WTC11 (cell line): Measurements from ENCODE around the gene UBA3. TPM values are rescaled to one million over a fixed set of nuclear protein-coding genes. Genes with fewer than 3 reads are reported as not detected.
A peak's percentile ranks its signal among the peaks of the same experiment; 100 is the strongest.

Experiments
- ATAC-seq: fragments of 200-7000 bp; cut with Tn5 transposase; 2 replicates; pipeline ENCODE4 v1.10.0; 2021; ENCODE audit warnings: mild to moderate bottlenecking, moderate library complexity
- CTCF ChIA-PET: fragments of 300-600 bp; sonication (Branson Sonifier 250); formaldehyde crosslinking; loops from one replicate; lab custom pipeline; 2021; ENCODE audit warnings: antibody characterized with exemption; lab: Charles Lee
- POLR2A ChIA-PET: fragments of 350-600 bp; sonication (Branson Sonifier 250); formaldehyde crosslinking; loops from one replicate; lab custom pipeline; 2021; ENCODE audit warnings: antibody characterized with exemption; lab: Charles Lee
- DNase-seq: peaks from one replicate; pipeline ENCODE4 v3.0.0; 2021; ENCODE audit warnings: low spot score
- H3K27ac Mint-ChIP-seq: 2 replicates; pipeline ENCODE4 v1.8.0; 2021; ENCODE audit warnings: mixed read lengths
- H3K27me3 Mint-ChIP-seq: 2 replicates; pipeline ENCODE4 v1.8.0; 2021; ENCODE audit warnings: low read depth, mild to moderate bottlenecking, moderate library complexity, mixed read lengths
- H3K36me3 Mint-ChIP-seq: 2 replicates; pipeline ENCODE4 v1.8.0; 2021; ENCODE audit warnings: mixed read lengths
- H3K4me1 Mint-ChIP-seq: 2 replicates; pipeline ENCODE4 v1.8.0; 2022; ENCODE audit warnings: mixed read lengths
- H3K4me3 Mint-ChIP-seq: 2 replicates; pipeline ENCODE4 v1.8.0; 2021; ENCODE audit warnings: mild to moderate bottlenecking, moderate library complexity, mixed read lengths
- H3K9me3 Mint-ChIP-seq: 2 replicates; pipeline ENCODE4 v1.8.0; 2021; ENCODE audit warnings: mixed read lengths
- ARID4B ChIP-seq: sonication (generic); formaldehyde crosslinking; IDR thresholded peaks from 2 replicates; pipeline ENCODE4 v1.8.0; 2023; ENCODE audit warnings: missing genetic modification reagents, mild to moderate bottlenecking, borderline replicate concordance
- ATF2 ChIP-seq: sonication (generic); formaldehyde crosslinking; IDR thresholded peaks from 2 replicates; pipeline ENCODE4 v1.8.1; 2022; ENCODE audit warnings: low read depth, missing genetic modification reagents, borderline replicate concordance
- CBFB ChIP-seq: sonication (generic); formaldehyde crosslinking; IDR thresholded peaks from 2 replicates; pipeline ENCODE4 v1.8.1; 2022; ENCODE audit warnings: mild to moderate bottlenecking, low read depth, missing genetic modification reagents
- CREM ChIP-seq: sonication (generic); formaldehyde crosslinking; IDR thresholded peaks from 2 replicates; pipeline ENCODE4 v1.8.1; 2022; ENCODE audit warnings: mild to moderate bottlenecking, missing genetic modification reagents, moderate library complexity
- CTCF ChIP-seq: fragments of 200-600 bp; IDR thresholded peaks from 2 replicates; pipeline ENCODE4 v1.8.0; 2022; ENCODE audit warnings: antibody characterized with exemption
- E2F4 ChIP-seq: sonication (generic); formaldehyde crosslinking; IDR thresholded peaks from 2 replicates; pipeline ENCODE4 v1.8.1; 2022; ENCODE audit warnings: low read depth, mild to moderate bottlenecking, moderate library complexity, missing genetic modification reagents, borderline replicate concordance
- EMX1 ChIP-seq: fragments of 250-450 bp; sonication (Bioruptor Pico); IDR thresholded peaks from 2 replicates; pipeline ENCODE4 v1.8.0; 2021; ENCODE audit warnings: mild to moderate bottlenecking
- FOXP1 ChIP-seq: sonication (generic); formaldehyde crosslinking; IDR thresholded peaks from 2 replicates; pipeline ENCODE4 v1.8.0; 2022; ENCODE audit warnings: missing genetic modification reagents, mild to moderate bottlenecking, moderate library complexity, borderline replicate concordance
- MYBL2 ChIP-seq: sonication (generic); formaldehyde crosslinking; IDR thresholded peaks from 2 replicates; pipeline ENCODE4 v1.8.1; 2023; ENCODE audit warnings: mild to moderate bottlenecking, moderate library complexity, missing genetic modification reagents
- NFYB ChIP-seq: sonication (generic); formaldehyde crosslinking; conservative IDR thresholded peaks from 2 replicates; pipeline ENCODE4 v1.8.0; 2022; ENCODE audit warnings: low read depth, missing genetic modification reagents
- NR3C1 ChIP-seq: sonication (generic); formaldehyde crosslinking; conservative IDR thresholded peaks from 2 replicates; pipeline ENCODE4 v1.8.1; 2023; ENCODE audit warnings: low read depth, mild to moderate bottlenecking, missing genetic modification reagents
- PRRX2 ChIP-seq: fragments of 250-450 bp; sonication (Bioruptor Pico); IDR thresholded peaks from 2 replicates; pipeline ENCODE4 v1.8.0; 2021; ENCODE audit warnings: mild to moderate bottlenecking
- RELA ChIP-seq: sonication (generic); formaldehyde crosslinking; IDR thresholded peaks from 2 replicates; pipeline ENCODE4 v1.8.1; 2022; ENCODE audit warnings: missing genetic modification reagents, mild to moderate bottlenecking, borderline replicate concordance
- RORB ChIP-seq: fragments of 250-450 bp; sonication (Bioruptor Pico); IDR thresholded peaks from 2 replicates; pipeline ENCODE4 v1.9.0; 2021; ENCODE audit warnings: mild to moderate bottlenecking
- TEAD1 ChIP-seq: sonication (generic); formaldehyde crosslinking; IDR thresholded peaks from 2 replicates; pipeline ENCODE4 v1.8.0; 2022; ENCODE audit warnings: mild to moderate bottlenecking, missing genetic modification reagents
- TP53 ChIP-seq: sonication (generic); formaldehyde crosslinking; IDR thresholded peaks from 2 replicates; pipeline ENCODE4 v1.8.1; 2023; ENCODE audit warnings: mild to moderate bottlenecking, missing genetic modification reagents
- ZNF232 ChIP-seq: sonication (generic); formaldehyde crosslinking; IDR thresholded peaks from 2 replicates; pipeline ENCODE4 v1.8.0; 2022; ENCODE audit warnings: mild to moderate bottlenecking, missing genetic modification reagents
- ZNF396 ChIP-seq: fragments of 250-450 bp; sonication (Bioruptor Pico); IDR thresholded peaks from 2 replicates; pipeline ENCODE4 v1.8.0; 2021; ENCODE audit warnings: mild to moderate bottlenecking, moderate library complexity, borderline replicate concordance
- ZNF671 ChIP-seq: fragments of 250-450 bp; sonication (Bioruptor Pico); IDR thresholded peaks from 2 replicates; pipeline ENCODE4 v1.8.0; 2021; ENCODE audit warnings: mild to moderate bottlenecking
- total RNA-seq: library from RNA; stranded (reverse); gene quantifications from 3 replicates; pipeline ENCODE4 v1.2.3, GENCODE V29; 2021
- TF ChIP-seq, protein P1 (sequence below): fragments of 250-450 bp; sonication (Bioruptor Pico); IDR thresholded peaks from 2 replicates; pipeline ENCODE4 v1.9.0; 2021; ENCODE audit warnings: mild to moderate bottlenecking

The UBA3 gene
- total RNA-seq, 1 experiment from 2014 or later: 75.0 TPM

DNA sequence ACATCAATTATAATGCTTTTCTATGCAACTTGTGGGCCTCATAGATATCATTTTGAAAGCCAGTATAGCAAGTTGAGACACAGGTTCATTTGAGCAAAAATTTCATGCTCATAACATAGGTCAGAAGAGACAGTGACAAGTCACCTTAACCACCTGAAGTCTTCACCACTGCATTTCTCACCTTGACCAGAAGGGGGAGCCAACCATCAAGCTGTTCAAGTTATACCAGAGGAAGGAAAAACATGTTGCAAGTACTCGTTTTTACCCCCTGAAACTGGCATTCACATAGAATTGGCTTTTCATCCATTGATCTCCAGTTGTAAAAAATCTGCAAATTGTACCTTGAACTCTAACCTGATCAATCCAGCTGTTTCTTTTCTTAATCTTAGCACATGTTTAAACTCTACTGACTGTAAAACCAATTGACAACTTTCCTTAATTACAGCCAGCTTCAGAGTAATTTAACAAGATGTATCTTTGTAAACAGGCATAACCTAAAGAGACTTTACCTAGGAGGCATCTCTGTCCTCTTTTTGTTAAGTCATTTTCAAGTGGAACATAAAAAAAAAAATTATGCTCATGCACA lies 40.8 kb upstream of the UBA3 start:
- ATAC-seq: peak; percentile 74
- DNase-seq: peak; percentile 90
- TF ChIP-seq MYBL2 (no peak), CTCF (peak; percentile 94)
- TF ChIP-seq, all 79 proteins: peak for 1
- POLR2A ChIA-PET: interaction anchor here (0.5 kb wide), 1 partner anchor 566 kb away, joined by 4 read pairs; no protein-coding TSS in a partner anchor
- H3K27me3 Mint-ChIP-seq: no peaks in the 10 kb centered on the region
- CTCF ChIA-PET: interaction anchor here (0.5 to 2.2 kb wide), 27 partner anchors 9 to 304 kb away, joined by 3 to 17 read pairs (median 3); no protein-coding TSS in a partner anchor
- H3K4me3 Mint-ChIP-seq: no peak overlapping the region
- H3K4me1 Mint-ChIP-seq: peaks cover 8% of the 10 kb centered on the region; the same call in 1 of the 2 replicates
- no peak overlapping the region for H3K27ac Mint-ChIP-seq
- H3K36me3 Mint-ChIP-seq: no peaks in the 10 kb centered on the region
- no peaks in the 10 kb centered on the region for H3K9me3 Mint-ChIP-seq

DNA sequence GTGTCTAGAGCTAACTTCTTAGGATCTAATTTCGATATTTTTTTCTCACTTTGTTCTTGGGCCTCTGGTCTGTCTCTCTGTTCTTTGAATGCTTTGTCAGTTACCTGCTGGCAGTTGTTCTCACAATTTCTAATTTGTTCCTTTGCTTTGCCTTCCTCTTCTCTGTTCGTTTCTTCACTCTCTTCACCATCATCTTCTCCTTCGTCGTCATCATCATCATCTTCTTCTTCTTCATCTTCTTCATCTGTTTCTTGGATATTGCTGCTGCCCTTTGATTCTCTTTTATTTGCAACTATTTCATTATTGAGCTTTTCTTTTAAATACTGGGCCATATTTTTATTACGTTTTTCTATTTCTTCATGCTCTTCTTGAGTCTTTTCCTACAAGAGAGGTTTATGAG lies 39.5 kb upstream of the UBA3 start:
- DNase-seq: no peak
- H3K27me3 Mint-ChIP-seq: no peaks in the 10 kb centered on the region
- no peaks in the 10 kb centered on the region for H3K36me3 Mint-ChIP-seq
- ChIA-PET POLR2A (no interaction called here), CTCF (interaction anchor here (1.9 to 3.1 kb wide), 3 partner anchors 14 to 186 kb away, joined by 5 to 12 read pairs (median 9); no protein-coding TSS in a partner anchor)
- ATAC-seq: no peak
- no peak overlapping the region for H3K4me3 Mint-ChIP-seq
- H3K4me1 Mint-ChIP-seq: peaks cover 8% of the 10 kb centered on the region; the same call in 1 of the 2 replicates
- no peaks in the 10 kb centered on the region for H3K9me3 Mint-ChIP-seq
- H3K27ac Mint-ChIP-seq: no peak overlapping the region
- TF ChIP-seq EMX1 (CRISPR knock-in tag) (no peak), RELA (CRISPR knock-in tag) (no peak), ZNF232 (CRISPR knock-in tag) (no peak)

- no peak for TF ChIP-seq ATF2 (CRISPR knock-in tag)
- TF ChIP-seq CREM (CRISPR knock-in tag): no peak
- TF ChIP-seq CBFB (CRISPR knock-in tag): no peak
- no peak for TF ChIP-seq NR3C1 (CRISPR knock-in tag)
- no peak for TF ChIP-seq RELA (CRISPR knock-in tag)
- TF ChIP-seq TP53 (CRISPR knock-in tag): no peak
- no peak for TF ChIP-seq PRRX2 (CRISPR knock-in tag)
- TF ChIP-seq TEAD1 (CRISPR knock-in tag): no peak
- TF ChIP-seq E2F4 (CRISPR knock-in tag): no peak
- no peak for TF ChIP-seq RORB (CRISPR knock-in tag)
- TF ChIP-seq ZNF671 (CRISPR knock-in tag): no peak
- no peak for TF ChIP-seq FOXP1 (CRISPR knock-in tag)
- TF ChIP-seq, protein P1, sequence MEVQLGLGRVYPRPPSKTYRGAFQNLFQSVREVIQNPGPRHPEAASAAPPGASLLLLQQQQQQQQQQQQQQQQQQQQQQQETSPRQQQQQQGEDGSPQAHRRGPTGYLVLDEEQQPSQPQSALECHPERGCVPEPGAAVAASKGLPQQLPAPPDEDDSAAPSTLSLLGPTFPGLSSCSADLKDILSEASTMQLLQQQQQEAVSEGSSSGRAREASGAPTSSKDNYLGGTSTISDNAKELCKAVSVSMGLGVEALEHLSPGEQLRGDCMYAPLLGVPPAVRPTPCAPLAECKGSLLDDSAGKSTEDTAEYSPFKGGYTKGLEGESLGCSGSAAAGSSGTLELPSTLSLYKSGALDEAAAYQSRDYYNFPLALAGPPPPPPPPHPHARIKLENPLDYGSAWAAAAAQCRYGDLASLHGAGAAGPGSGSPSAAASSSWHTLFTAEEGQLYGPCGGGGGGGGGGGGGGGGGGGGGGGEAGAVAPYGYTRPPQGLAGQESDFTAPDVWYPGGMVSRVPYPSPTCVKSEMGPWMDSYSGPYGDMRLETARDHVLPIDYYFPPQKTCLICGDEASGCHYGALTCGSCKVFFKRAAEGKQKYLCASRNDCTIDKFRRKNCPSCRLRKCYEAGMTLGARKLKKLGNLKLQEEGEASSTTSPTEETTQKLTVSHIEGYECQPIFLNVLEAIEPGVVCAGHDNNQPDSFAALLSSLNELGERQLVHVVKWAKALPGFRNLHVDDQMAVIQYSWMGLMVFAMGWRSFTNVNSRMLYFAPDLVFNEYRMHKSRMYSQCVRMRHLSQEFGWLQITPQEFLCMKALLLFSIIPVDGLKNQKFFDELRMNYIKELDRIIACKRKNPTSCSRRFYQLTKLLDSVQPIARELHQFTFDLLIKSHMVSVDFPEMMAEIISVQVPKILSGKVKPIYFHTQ: no peak
- no peak for TF ChIP-seq NFYB
- TF ChIP-seq ARID4B (CRISPR knock-in tag): no peak
- no peak for TF ChIP-seq ZNF396 (CRISPR knock-in tag)
- no peak overlapping the region for H3K4me3 Mint-ChIP-seq
- no peaks in the 10 kb centered on the region for H3K27me3 Mint-ChIP-seq
- CTCF ChIA-PET: interaction anchor here (0.6 to 3.1 kb wide), 2 partner anchors 34 to 187 kb away, joined by 3 to 9 read pairs; no protein-coding TSS in a partner anchor
- no peaks in the 10 kb centered on the region for H3K9me3 Mint-ChIP-seq
- POLR2A ChIA-PET: no interaction called here
- no peaks in the 10 kb centered on the region for H3K36me3 Mint-ChIP-seq
- DNase-seq (no peak), ATAC-seq (no peak)
- H3K27ac Mint-ChIP-seq: no peak overlapping the region
- H3K4me1 Mint-ChIP-seq: peaks cover 8% of the 10 kb centered on the region; the same call in 1 of the 2 replicates
Observed at GRCh38 chr3:69119138-69119537, 39.0 kb upstream of the UBA3 start.
